Subcutaneous abdominal adipose tissue (tissue), 5 donors: Measurements from ENCODE around the gene MPRIP.

Experiments used
- H3K27ac ChIP-seq: one replicate; pipeline ENCODE4 v1.7.0; 2013; ENCODE audit warnings: low read depth, mild to moderate bottlenecking, inconsistent platforms, low read length, moderate library complexity
- H3K27me3 ChIP-seq, 5 donors: one replicate each; pipeline ENCODE4 v1.7.0; 2013; ENCODE audit warnings: low read length in 5 of 5, inconsistent platforms in 1 of 5; ENCODE audit not compliant: control insufficient read depth in 5 of 5, insufficient read depth in 4 of 5
- H3K36me3 ChIP-seq, 5 donors: one replicate each; pipeline ENCODE4 v1.7.0; 2013; ENCODE audit warnings: low read length in 5 of 5; ENCODE audit not compliant: control insufficient read depth in 5 of 5, insufficient read depth in 5 of 5
- H3K4me1 ChIP-seq, 5 donors: one replicate each; pipeline ENCODE4 v1.7.0; 2013; ENCODE audit warnings: low read length in 5 of 5, mild to moderate bottlenecking in 3 of 5, moderate library complexity in 1 of 5; ENCODE audit not compliant: control insufficient read depth in 5 of 5, insufficient read depth in 5 of 5
- H3K4me3 ChIP-seq, 5 donors: one replicate each; pipeline ENCODE4 v1.7.0; 2013; ENCODE audit warnings: low read length in 5 of 5, low read depth in 1 of 5
- H3K9ac ChIP-seq, 5 donors: one replicate each; pipeline ENCODE4 v1.7.0; 2013; ENCODE audit warnings: low read length in 5 of 5, mild to moderate bottlenecking in 4 of 5, moderate library complexity in 3 of 5
- H3K9me3 ChIP-seq, 5 donors: one replicate each; pipeline ENCODE4 v1.7.0; 2013; ENCODE audit warnings: low read length in 5 of 5; ENCODE audit not compliant: control insufficient read depth in 5 of 5
- donor health status: healthy.
- donor health status: healthy.
- donor health status: healthy.
- donor health status: healthy.
- donor health status: healthy.

The MPRIP gene

GRCh38 chr17:17242246-17242645, 200.0 kb downstream of the MPRIP start:
- Histone ChIP-seq H3K9ac (no peak overlapping the region), H3K27me3 (no peaks in the 10 kb centered on the region), H3K9me3 (no peaks in the 10 kb centered on the region)

More at GRCh38 chr17:17242246-17242645, 200.0 kb downstream of the MPRIP start:
- Histone ChIP-seq H3K4me3 (no peak overlapping the region), H3K4me1 (peaks cover 0 to 13% (median 7%) of the 10 kb centered on the region in 5 donors), H3K27ac (no peak overlapping the region), H3K36me3 (peaks cover 0 to 19% (median 17%) of the 10 kb centered on the region in 5 donors)
